GM12878 (cell line): ENCODE measurements around the gene NSUN2. TPM values are rescaled to one million over a fixed set of nuclear protein-coding genes. Genes with fewer than 3 reads are reported as not detected.

Experiments
- ATAC-seq: fragments of 200-7000 bp; cut with Tn5 transposase; 3 replicates; pipeline ENCODE4 v1.9.1; 2020; ENCODE audit warnings: mild to moderate bottlenecking, moderate library complexity
- BruUV-seq: library from RNA; stranded (reverse); fragments of 400-500 nt; replicated peaks from 2 replicates; lab custom pipeline; 2021; lab: Mats Ljungman, UMichigan
- CTCF ChIA-PET: fragments of 300-600 bp; sonication (Branson Sonifier 250); formaldehyde crosslinking; extraction: SDS; loops from one replicate; lab custom pipeline; 2021; ENCODE audit warnings: inconsistent platforms; lab: Yijun Ruan, JAX
- POLR2A ChIA-PET: fragments of 350-600 bp; formaldehyde crosslinking; extraction: SDS; loops from one replicate; lab custom pipeline; 2021; ENCODE audit warnings: inconsistent platforms; lab: Charles Lee
- RAD21 ChIA-PET: fragments of 300-600 bp; sonication (Branson Sonifier 250); formaldehyde crosslinking; loops from one replicate; lab custom pipeline; 2023; ENCODE audit warnings: antibody characterized with exemption; ENCODE audit not compliant: unreplicated experiment; lab: Charles Lee
- SMC1A ChIA-PET: fragments of 300-600 bp; sonication (Branson Sonifier 250); formaldehyde crosslinking; loops from one replicate; lab custom pipeline; 2023; ENCODE audit not compliant: unreplicated experiment, uncharacterized antibody; lab: Charles Lee
- DNase-seq: peaks from one replicate; pipeline ENCODE4 v3.0.0-alpha.2; 2011; ENCODE audit warnings: low read depth, low spot score
- FAIRE-seq: peaks from 3 replicates; lab custom pipeline; 2011; peaks lifted over from hg19 to GRCh38; lab: Jason Lieb, UNC
- H2AFZ ChIP-seq: 2 replicates; pipeline ENCODE4 v1.6.0; 2011; ENCODE audit warnings: low read depth, low read length, control low read depth; ENCODE audit not compliant: control insufficient read depth
- H3K27ac ChIP-seq: 2 replicates; pipeline ENCODE4 v1.5.1; 2011; ENCODE audit warnings: control low read depth; ENCODE audit not compliant: control insufficient read depth, insufficient read depth
- H3K27me3 ChIP-seq, 2 experiments: replicated peaks in 1 of 2; 2 replicates each; pipeline versions ENCODE4 v1.6.0 to v1.6.1; 2011; ENCODE audit warnings: low read length in 1 of 2; ENCODE audit not compliant: control insufficient read depth in 2 of 2, insufficient read depth in 2 of 2
- H3K36me3 ChIP-seq, 2 experiments: 2 replicates each; pipeline ENCODE4 v1.5.1; 2011; ENCODE audit warnings: low read length in 1 of 2; ENCODE audit not compliant: control insufficient read depth in 2 of 2, insufficient read depth in 2 of 2
- H3K4me1 ChIP-seq: 2 replicates; pipeline ENCODE4 v1.6.1; 2011; ENCODE audit warnings: mild to moderate bottlenecking, low read length, moderate library complexity, mixed read lengths; ENCODE audit not compliant: control insufficient read depth, insufficient read depth
- H3K4me2 ChIP-seq: 2 replicates; pipeline ENCODE4 v1.6.0; 2011; ENCODE audit warnings: control low read depth; ENCODE audit not compliant: control insufficient read depth, insufficient read depth
- H3K4me3 ChIP-seq: fragments of 200-600 bp; sonication (generic); 2 replicates; pipeline ENCODE4 v1.5.1; 2016
- H3K79me2 ChIP-seq: 2 replicates; pipeline ENCODE4 v1.6.0; 2011; ENCODE audit warnings: low read length; ENCODE audit not compliant: control insufficient read depth, insufficient read depth
- H3K9ac ChIP-seq: 2 replicates; pipeline ENCODE4 v1.8.0; 2011; ENCODE audit warnings: low read length, control low read depth, mixed read lengths; ENCODE audit not compliant: control insufficient read depth, insufficient read depth
- H3K9me3 ChIP-seq: replicated peaks from 3 replicates; pipeline ENCODE4 v1.5.1; 2011; ENCODE audit warnings: mild to moderate bottlenecking, low read length; ENCODE audit not compliant: control insufficient read depth, insufficient read depth
- H4K20me1 ChIP-seq: 2 replicates; pipeline ENCODE4 v1.6.0; 2011; ENCODE audit not compliant: control insufficient read depth, insufficient read depth
- BCL11A ChIP-seq: IDR thresholded peaks from 2 replicates; pipeline ENCODE4 v1.6.1; 2011; ENCODE audit warnings: low read depth, low read length
- ETV6 ChIP-seq, 2 experiments: fragments of 450-650 bp in 1 of 2; IDR thresholded peaks in 1 of 2; conservative IDR thresholded peaks in 1 of 2; 2 replicates each; pipeline ENCODE4 v1.6.1; 2014; ENCODE audit warnings: antibody characterized with exemption in 1 of 2, borderline replicate concordance in 1 of 2, low read depth in 1 of 2, mild to moderate bottlenecking in 1 of 2, moderate library complexity in 1 of 2
- HDAC6 ChIP-seq: fragments of 200-600 bp; sonication (generic); IDR thresholded peaks from one replicate; pipeline ENCODE4 v1.8.0; 2017; ENCODE audit warnings: antibody characterized with exemption; ENCODE audit not compliant: unreplicated experiment
- KDM1A ChIP-seq: fragments of 200-600 bp; sonication (generic); IDR thresholded peaks from 2 replicates; pipeline ENCODE4 v1.6.1; 2016; ENCODE audit warnings: borderline replicate concordance
- NR2C1 ChIP-seq: fragments of 450-650 bp; IDR thresholded peaks from 2 replicates; pipeline ENCODE4 v1.6.1; 2017; ENCODE audit warnings: antibody characterized with exemption, mild to moderate bottlenecking, moderate library complexity
- SMARCA5 ChIP-seq: fragments of 450-650 bp; IDR thresholded peaks from 2 replicates; pipeline ENCODE4 v1.6.1; 2017; ENCODE audit warnings: mild to moderate bottlenecking
- TBL1XR1 ChIP-seq: IDR thresholded peaks from 2 replicates; pipeline ENCODE4 v1.6.1; 2012; ENCODE audit warnings: low read depth, low read length, improper control_type of control experiment
- WGBS: methylation state at CpG from one replicate; pipeline ENCODE4 v1.1.6; 2016; ENCODE audit warnings: low lambda C conversion rate; ENCODE audit not compliant: insufficient replicate concordance, insufficient coverage; ENCODE audit errors: missing lambda C conversion rate; 5-methylcytosine and 5-hydroxymethylcytosine counted together
- in situ Hi-C: fragments of 300-500 bp; cut with MboI; formaldehyde crosslinking; loops from 9 replicates; pipeline ENCODE4 v1.14.3; 2018; ENCODE audit warnings: mixed read lengths
- intact Hi-C: fragments of 100-400 bp; cut with micrococcal nuclease; formaldehyde crosslinking; loops from one replicate; pipeline ENCODE4 v1.14.2; 2022; ENCODE audit not compliant: unreplicated experiment
- polyA plus RNA-seq, 11 experiments: library from polyadenylated mRNA; depleted of rRNA in 4 of 11; unstranded in 6 of 11; stranded (reverse) in 5 of 11; fragments of >200 nt; fragmentation: Nextera tagmentation in 4 of 11; fragmentation: Illumina TruSeq in 1 of 11; extraction: Ambion mirVana in 4 of 11; extraction: Trizol in 1 of 11; gene quantifications; 1 replicate in 1 of 11; 2 replicates in 10 of 11; pipeline versions ENCODE4 v1.2.1 to v1.2.3, GENCODE V29; 2011 to 2016; ENCODE audit warnings: inconsistent platforms in 2 of 11, missing spikeins in 2 of 11, low read depth in 1 of 11
- total RNA-seq, 4 experiments: library from RNA; depleted of rRNA in 3 of 4; stranded (reverse); fragments of >200 nt in 3 of 4; fragmentation: Illumina TruSeq in 1 of 4; extraction: Trizol in 1 of 4; gene quantifications; 2 replicates each; pipeline versions ENCODE4 v1.2.1 to v1.2.3, GENCODE V29; 2013 to 2021
- TF ChIP-seq, protein P1 (sequence below): IDR thresholded peaks from 2 replicates; pipeline ENCODE4 v1.6.1; 2011; ENCODE audit warnings: borderline replicate concordance, low read depth, mild to moderate bottlenecking, moderate library complexity, low read length; ENCODE audit not compliant: insufficient read depth, poor library complexity, severe bottlenecking
- TF ChIP-seq, protein P2 (sequence below): IDR thresholded peaks from 2 replicates; pipeline ENCODE4 v1.6.1; 2011; ENCODE audit warnings: borderline replicate concordance, low read depth, mild to moderate bottlenecking, moderate library complexity, mixed read lengths, low read length; ENCODE audit not compliant: insufficient read depth; ENCODE audit errors: extremely low read length
- TF ChIP-seq, protein P3 (sequence below): fragments of 450-650 bp; IDR thresholded peaks from 2 replicates; pipeline ENCODE4 v1.6.1; 2017; ENCODE audit warnings: mild to moderate bottlenecking, moderate library complexity

Gene NSUN2
- total and polyA plus RNA-seq, 10 of the 15 experiments (the other 5 are each of a cell fraction or from before 2014, with no cell fraction given) = 8.0 to 112 (median 91.1) TPM

DNA sequence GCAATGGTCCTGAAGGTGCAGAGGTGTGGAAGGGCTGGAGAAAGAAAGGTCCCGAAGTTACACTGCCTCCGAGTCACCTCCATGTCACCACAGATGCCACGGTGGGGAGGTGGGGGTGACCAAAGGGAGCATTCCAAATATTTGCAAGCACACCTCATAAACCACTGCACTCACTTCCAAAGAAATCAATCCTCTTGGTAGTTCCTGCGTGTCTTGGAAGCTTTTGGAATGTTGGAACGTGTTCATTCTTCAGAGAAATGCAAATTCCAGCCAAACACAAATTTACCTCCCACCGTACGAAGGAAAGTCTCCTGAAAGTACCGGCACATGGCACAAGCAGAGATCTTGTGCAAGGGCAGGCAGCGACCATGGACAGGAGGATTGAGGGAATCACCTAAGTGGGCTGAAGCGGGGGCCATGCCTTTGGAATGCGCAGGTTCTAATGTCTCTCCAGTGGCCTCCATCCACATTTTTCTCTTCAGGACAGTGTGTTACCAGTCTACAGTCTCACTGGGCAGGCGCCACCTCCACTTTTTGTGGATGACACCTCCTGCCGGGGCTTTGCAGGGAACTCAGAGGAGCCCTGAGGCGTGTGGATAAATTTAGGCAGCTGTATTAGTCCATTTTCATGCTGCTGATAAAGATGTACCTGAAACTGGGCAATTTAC, 54.0 kb downstream of the NSUN2 start:
- no peak overlapping the region for H2AFZ ChIP-seq
- no peaks in the 10 kb centered on the region for H3K36me3 ChIP-seq
- RAD21 ChIA-PET = no interaction called here
- TF ChIP-seq, protein P1, sequence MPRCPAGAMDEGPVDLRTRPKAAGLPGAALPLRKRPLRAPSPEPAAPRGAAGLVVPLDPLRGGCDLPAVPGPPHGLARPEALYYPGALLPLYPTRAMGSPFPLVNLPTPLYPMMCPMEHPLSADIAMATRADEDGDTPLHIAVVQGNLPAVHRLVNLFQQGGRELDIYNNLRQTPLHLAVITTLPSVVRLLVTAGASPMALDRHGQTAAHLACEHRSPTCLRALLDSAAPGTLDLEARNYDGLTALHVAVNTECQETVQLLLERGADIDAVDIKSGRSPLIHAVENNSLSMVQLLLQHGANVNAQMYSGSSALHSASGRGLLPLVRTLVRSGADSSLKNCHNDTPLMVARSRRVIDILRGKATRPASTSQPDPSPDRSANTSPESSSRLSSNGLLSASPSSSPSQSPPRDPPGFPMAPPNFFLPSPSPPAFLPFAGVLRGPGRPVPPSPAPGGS = no peak
- TF ChIP-seq NR2C1 = no peak
- TF ChIP-seq, protein P2, sequence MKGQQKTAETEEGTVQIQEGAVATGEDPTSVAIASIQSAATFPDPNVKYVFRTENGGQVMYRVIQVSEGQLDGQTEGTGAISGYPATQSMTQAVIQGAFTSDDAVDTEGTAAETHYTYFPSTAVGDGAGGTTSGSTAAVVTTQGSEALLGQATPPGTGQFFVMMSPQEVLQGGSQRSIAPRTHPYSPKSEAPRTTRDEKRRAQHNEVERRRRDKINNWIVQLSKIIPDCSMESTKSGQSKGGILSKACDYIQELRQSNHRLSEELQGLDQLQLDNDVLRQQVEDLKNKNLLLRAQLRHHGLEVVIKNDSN = no peak
- TF ChIP-seq ETV6 (conservative IDR thresholded peaks at IDR 0.05 in 1 of 2, IDR thresholded peaks at IDR 0.05 in 1 of 2; ENCODE audit: borderline replicate concordance in 1 of 2, low read depth in 1 of 2) = no peak
- TF ChIP-seq TBL1XR1 = no peak
- TF ChIP-seq, protein P3, sequence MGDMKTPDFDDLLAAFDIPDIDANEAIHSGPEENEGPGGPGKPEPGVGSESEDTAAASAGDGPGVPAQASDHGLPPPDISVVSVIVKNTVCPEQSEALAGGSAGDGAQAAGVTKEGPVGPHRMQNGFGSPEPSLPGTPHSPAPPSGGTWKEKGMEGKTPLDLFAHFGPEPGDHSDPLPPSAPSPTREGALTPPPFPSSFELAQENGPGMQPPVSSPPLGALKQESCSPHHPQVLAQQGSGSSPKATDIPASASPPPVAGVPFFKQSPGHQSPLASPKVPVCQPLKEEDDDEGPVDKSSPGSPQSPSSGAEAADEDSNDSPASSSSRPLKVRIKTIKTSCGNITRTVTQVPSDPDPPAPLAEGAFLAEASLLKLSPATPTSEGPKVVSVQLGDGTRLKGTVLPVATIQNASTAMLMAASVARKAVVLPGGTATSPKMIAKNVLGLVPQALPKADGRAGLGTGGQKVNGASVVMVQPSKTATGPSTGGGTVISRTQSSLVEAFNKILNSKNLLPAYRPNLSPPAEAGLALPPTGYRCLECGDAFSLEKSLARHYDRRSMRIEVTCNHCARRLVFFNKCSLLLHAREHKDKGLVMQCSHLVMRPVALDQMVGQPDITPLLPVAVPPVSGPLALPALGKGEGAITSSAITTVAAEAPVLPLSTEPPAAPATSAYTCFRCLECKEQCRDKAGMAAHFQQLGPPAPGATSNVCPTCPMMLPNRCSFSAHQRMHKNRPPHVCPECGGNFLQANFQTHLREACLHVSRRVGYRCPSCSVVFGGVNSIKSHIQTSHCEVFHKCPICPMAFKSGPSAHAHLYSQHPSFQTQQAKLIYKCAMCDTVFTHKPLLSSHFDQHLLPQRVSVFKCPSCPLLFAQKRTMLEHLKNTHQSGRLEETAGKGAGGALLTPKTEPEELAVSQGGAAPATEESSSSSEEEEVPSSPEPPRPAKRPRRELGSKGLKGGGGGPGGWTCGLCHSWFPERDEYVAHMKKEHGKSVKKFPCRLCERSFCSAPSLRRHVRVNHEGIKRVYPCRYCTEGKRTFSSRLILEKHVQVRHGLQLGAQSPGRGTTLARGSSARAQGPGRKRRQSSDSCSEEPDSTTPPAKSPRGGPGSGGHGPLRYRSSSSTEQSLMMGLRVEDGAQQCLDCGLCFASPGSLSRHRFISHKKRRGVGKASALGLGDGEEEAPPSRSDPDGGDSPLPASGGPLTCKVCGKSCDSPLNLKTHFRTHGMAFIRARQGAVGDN = no peak
- no peak for TF ChIP-seq BCL11A
- no peak for TF ChIP-seq SMARCA5
- no peak for TF ChIP-seq KDM1A
- TF ChIP-seq HDAC6 = no peak
- TF ChIP-seq, all 136 proteins: peak for 0
- FAIRE-seq = no peak
- 37% methylated on average over 14 of the region's 14 CpGs for WGBS
- Histone ChIP-seq H3K4me2 (no peak overlapping the region), H4K20me1 (no peaks in the 10 kb centered on the region), H3K4me1 (no peaks in the 10 kb centered on the region), H3K9me3 (no peaks in the 10 kb centered on the region; the same call in 2 of the 3 replicates), H3K79me2 (no peaks in the 10 kb centered on the region), H3K27me3 (peaks cover 3 to 4% of the 10 kb centered on the region in 2 experiments; a peak in 3 of 4 replicates), H3K4me3 (no peak overlapping the region), H3K27ac (no peak overlapping the region), H3K9ac (no peak overlapping the region)
- SMC1A ChIA-PET = no interaction called here
- intact Hi-C loops = loop anchor here (10.0 kb wide), 2 partner anchors 204 to 694 kb away; partner anchors contain the start of gene MED10
- ATAC-seq = no peak
- in situ Hi-C loops = loop anchor here (25.0 kb wide), 1 partner anchor 1092 kb away; no protein-coding TSS in a partner anchor
- CTCF ChIA-PET = no interaction called here
- POLR2A ChIA-PET = no interaction called here
- no TSS peak for BruUV-seq
- DNase-seq = no peak
